ENCODE results near the gene ABL2. TPM values are rescaled to one million over a fixed set of nuclear protein-coding genes. Genes with fewer than 3 reads are reported as not detected.
"Not testable (repeated sequence)": the region's sequence is repeated elsewhere in the genome, so short reads cannot be mapped to it uniquely, and the experiment has no call there.

The ABL2 gene
- total RNA-seq, 3 donors from 2014 or later (not counting 1 experiment from before 2014, with no cell fraction given): 11.1 to 16.3 (median 12.9) TPM

DNA sequence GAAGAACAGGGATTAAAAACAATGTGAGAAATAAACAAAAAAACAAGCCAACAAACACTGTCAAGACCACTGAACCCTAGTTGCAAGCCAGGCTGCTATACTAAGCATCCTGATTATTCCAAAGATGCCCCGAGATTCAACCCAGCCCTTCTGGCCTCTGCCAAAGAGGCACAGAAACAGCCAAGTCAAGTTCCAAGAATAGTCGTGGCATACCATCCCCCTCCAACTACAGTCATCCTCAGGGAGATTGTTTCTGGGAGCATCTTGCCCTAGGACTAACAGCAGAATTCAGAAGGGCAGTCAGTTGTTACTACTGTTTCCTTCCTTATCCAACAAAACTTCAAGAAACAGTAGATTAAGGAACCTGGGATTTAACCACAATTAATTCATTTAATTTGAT, 52.3 kb downstream of the ABL2 start:
- Histone ChIP-seq H3K9me3 (ENCODE audit: control insufficient read depth, insufficient read depth, low read length) (no peaks in the 10 kb centered on the region), H3K36me3 (ENCODE audit: control insufficient read depth, insufficient read depth, low read length) (no peaks in the 10 kb centered on the region), H3K4me3 (ENCODE audit: low read length) (no peak overlapping the region), H3K27me3 (ENCODE audit: control insufficient read depth, insufficient read depth, low read length) (no peaks in the 10 kb centered on the region), H3K4me1 (ENCODE audit: control insufficient read depth, insufficient read depth, low read length) (no peaks in the 10 kb centered on the region), H3K27ac (ENCODE audit: low read length) (no peak overlapping the region)
- no peaks in the 10 kb centered on the region for H3K36me3 Mint-ChIP-seq
- 87% methylated on average over 2 of the region's 2 CpGs for WGBS (ENCODE audit: insufficient coverage)
- intact Hi-C loops (cut with micrococcal nuclease): no loop called here
- H3K9me3 Mint-ChIP-seq: no peaks in the 10 kb centered on the region
- TF ChIP-seq, protein P1, sequence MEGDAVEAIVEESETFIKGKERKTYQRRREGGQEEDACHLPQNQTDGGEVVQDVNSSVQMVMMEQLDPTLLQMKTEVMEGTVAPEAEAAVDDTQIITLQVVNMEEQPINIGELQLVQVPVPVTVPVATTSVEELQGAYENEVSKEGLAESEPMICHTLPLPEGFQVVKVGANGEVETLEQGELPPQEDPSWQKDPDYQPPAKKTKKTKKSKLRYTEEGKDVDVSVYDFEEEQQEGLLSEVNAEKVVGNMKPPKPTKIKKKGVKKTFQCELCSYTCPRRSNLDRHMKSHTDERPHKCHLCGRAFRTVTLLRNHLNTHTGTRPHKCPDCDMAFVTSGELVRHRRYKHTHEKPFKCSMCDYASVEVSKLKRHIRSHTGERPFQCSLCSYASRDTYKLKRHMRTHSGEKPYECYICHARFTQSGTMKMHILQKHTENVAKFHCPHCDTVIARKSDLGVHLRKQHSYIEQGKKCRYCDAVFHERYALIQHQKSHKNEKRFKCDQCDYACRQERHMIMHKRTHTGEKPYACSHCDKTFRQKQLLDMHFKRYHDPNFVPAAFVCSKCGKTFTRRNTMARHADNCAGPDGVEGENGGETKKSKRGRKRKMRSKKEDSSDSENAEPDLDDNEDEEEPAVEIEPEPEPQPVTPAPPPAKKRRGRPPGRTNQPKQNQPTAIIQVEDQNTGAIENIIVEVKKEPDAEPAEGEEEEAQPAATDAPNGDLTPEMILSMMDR (IDR thresholded peaks at IDR 0.05): no peak
- H3K4me1 Mint-ChIP-seq: peaks cover 3 to 7% of the 10 kb centered on the region in 2 donors
- H3K4me3 Mint-ChIP-seq: no peak overlapping the region
- no peak overlapping the region for H3K27ac Mint-ChIP-seq
- no peaks in the 10 kb centered on the region for H3K27me3 Mint-ChIP-seq (ENCODE audit: low read depth in 2 of 2)
- DNase-seq: no peak
- ATAC-seq: no peak

DNA sequence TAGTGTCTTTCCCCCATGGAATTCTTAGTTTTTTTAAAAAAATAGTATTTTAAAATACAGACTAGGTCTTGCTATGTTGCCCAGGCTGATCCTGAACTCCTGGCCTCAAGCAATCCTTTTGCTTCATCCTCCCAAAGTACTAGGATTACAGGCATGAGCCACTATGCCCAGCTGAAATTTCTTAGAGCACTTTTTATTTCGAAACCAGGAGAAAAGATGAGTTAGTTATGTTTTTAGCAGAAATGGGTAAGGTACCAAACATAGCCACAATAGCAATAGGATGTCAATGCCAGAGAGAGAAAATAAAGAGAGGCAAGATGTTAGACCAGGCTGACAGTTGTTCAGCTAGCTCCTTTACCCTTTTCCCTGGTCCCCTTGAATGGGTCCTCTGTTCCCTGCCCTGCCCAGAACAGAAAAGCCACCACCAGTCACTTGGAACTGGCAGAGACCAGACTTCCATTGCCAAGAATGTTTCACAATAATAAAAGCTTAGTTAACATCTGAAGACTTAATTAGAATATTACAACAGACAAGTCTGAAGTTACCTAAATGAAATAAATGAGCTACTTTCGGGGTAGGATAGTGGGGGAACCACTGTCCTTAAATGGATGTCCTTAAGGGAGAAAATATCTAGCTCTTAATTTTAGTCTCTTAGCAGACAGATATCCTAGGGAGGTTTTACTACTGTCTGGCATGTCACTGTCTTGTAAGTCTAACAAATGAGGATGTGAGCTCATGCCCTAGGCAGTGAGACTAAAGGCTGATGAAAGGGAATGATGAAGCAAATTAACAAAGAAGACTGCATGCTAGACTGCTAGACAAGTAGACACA, 54.3 kb downstream of the ABL2 start:
- no peaks in the 10 kb centered on the region for H3K4me1 ChIP-seq (ENCODE audit: control insufficient read depth, insufficient read depth, low read length)
- TF ChIP-seq, protein P1 (IDR thresholded peaks at IDR 0.05): no peak
- 92% methylated on average over 2 of the region's 2 CpGs for WGBS (ENCODE audit: insufficient coverage)
- no peaks in the 10 kb centered on the region for H3K9me3 ChIP-seq (ENCODE audit: control insufficient read depth, insufficient read depth, low read length)
- H3K4me3 Mint-ChIP-seq: no peak overlapping the region
- H3K4me1 Mint-ChIP-seq: peaks cover 0 to 2% of the 10 kb centered on the region in 2 donors
- no peaks in the 10 kb centered on the region for H3K27me3 ChIP-seq (ENCODE audit: control insufficient read depth, insufficient read depth, low read length)
- H3K27ac Mint-ChIP-seq: peak overlapping the region in 1 of 2 donors; percentile 36
- H3K27me3 Mint-ChIP-seq (ENCODE audit: low read depth in 2 of 2): no peaks in the 10 kb centered on the region
- no peaks in the 10 kb centered on the region for H3K36me3 Mint-ChIP-seq
- H3K9me3 Mint-ChIP-seq: no peaks in the 10 kb centered on the region
- H3K4me3 ChIP-seq (ENCODE audit: low read length): no peak overlapping the region
- DNase-seq (no peak), ATAC-seq (peak in 1 of 3 donors; percentile 55)
- no peak overlapping the region for H3K27ac ChIP-seq (ENCODE audit: low read length)
- no peaks in the 10 kb centered on the region for H3K36me3 ChIP-seq (ENCODE audit: control insufficient read depth, insufficient read depth, low read length)
- intact Hi-C loops (cut with micrococcal nuclease): no loop called here

DNA sequence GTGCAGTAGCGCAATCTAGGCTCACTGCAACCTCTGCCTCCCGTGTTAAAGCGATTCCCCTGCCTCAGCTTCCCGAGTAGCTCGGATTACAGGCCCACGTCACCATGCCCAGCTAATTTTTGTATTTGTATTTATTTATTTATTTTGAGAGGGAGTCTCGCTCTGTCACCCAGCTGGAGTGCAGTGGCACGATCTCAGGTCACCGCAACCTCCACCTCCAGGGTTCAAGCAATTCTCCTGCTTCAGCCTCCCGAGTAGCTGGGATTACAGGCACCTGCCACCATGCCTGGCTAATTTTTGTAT, 59.1 kb downstream of the ABL2 start:
- H3K4me3 Mint-ChIP-seq; H3K9me3 Mint-ChIP-seq; H3K4me1 Mint-ChIP-seq; DNase-seq; H3K4me3 ChIP-seq (ENCODE audit: low read length); H3K36me3 ChIP-seq (ENCODE audit: control insufficient read depth, insufficient read depth, low read length); H3K27me3 Mint-ChIP-seq (ENCODE audit: low read depth in 2 of 2); H3K27ac Mint-ChIP-seq; H3K9me3 ChIP-seq (ENCODE audit: control insufficient read depth, insufficient read depth, low read length); H3K36me3 Mint-ChIP-seq; H3K4me1 ChIP-seq (ENCODE audit: control insufficient read depth, insufficient read depth, low read length); H3K27ac ChIP-seq (ENCODE audit: low read length); H3K27me3 ChIP-seq (ENCODE audit: control insufficient read depth, insufficient read depth, low read length); intact Hi-C loops (cut with micrococcal nuclease); ATAC-seq: not testable (repeated sequence)
- 95% methylated on average over 10 of the region's 10 CpGs for WGBS (ENCODE audit: insufficient coverage)

DNA sequence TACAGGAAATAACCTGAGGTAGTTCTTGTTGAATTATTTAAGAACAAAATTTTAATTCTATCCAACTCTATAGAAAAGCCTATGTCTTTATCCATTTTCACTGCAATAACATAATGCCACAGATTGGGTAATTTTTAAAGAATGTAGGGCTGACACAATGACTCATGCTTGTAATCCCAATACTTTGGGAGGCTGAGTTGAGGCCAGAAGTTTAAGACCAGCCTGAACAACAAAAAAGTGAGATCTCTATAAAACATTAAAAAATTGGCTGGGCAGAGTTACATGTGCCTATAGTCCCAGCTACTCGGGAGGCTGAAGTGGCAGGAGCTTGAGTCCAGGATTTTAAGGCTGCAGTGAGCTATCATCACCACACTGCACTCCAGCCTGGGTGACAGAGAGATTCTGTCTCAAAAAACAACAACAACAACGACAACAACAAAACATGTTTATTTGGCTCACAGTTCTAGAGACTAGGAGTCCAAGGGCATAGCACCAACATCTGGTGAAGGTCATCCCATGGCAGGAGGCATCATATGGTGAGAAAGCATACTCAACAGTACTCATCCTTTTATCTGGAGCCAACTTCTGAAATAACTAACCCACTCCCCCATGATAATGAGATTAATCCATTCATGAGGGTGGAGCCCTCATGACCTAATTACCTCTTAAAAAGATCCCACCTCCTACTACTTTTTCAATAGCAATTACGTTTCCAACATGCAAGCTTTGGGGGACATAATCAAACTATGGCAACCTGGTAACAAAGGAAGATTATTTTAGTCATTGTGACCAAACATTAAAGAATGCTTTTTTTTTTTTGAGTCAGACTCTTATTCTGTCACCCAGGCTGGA, 59.6 kb downstream of the ABL2 start:
- H3K4me1 Mint-ChIP-seq: peaks cover 0 to 11% of the 10 kb centered on the region in 2 donors
- DNase-seq (no peak), ATAC-seq (no peak)
- Histone ChIP-seq H3K4me1 (ENCODE audit: control insufficient read depth, insufficient read depth, low read length) (no peaks in the 10 kb centered on the region), H3K27me3 (ENCODE audit: control insufficient read depth, insufficient read depth, low read length) (no peaks in the 10 kb centered on the region), H3K36me3 (ENCODE audit: control insufficient read depth, insufficient read depth, low read length) (no peaks in the 10 kb centered on the region), H3K27ac (ENCODE audit: low read length) (no peak overlapping the region), H3K9me3 (ENCODE audit: control insufficient read depth, insufficient read depth, low read length) (no peaks in the 10 kb centered on the region), H3K4me3 (ENCODE audit: low read length) (no peak overlapping the region)
- H3K4me3 Mint-ChIP-seq: no peak overlapping the region
- intact Hi-C loops (cut with micrococcal nuclease): no loop called here
- no peaks in the 10 kb centered on the region for H3K9me3 Mint-ChIP-seq
- TF ChIP-seq, protein P1 (IDR thresholded peaks at IDR 0.05): no peak
- H3K27ac Mint-ChIP-seq: no peak overlapping the region
- no peaks in the 10 kb centered on the region for H3K27me3 Mint-ChIP-seq (ENCODE audit: low read depth in 2 of 2)
- WGBS (ENCODE audit: insufficient coverage): 89% methylated on average over 3 of the region's 3 CpGs
- H3K36me3 Mint-ChIP-seq: no peaks in the 10 kb centered on the region

All from natural killer cell (primary cell).